ENCODE results near the gene LRP1-AS. TPM values are rescaled to one million over a fixed set of nuclear protein-coding genes. Genes with fewer than 3 reads are reported as not detected.
"Not testable (repeated sequence)": the region's sequence is repeated elsewhere in the genome, so short reads cannot be mapped to it uniquely, and the experiment has no call there.

LRP1-AS gene
- total and polyA plus RNA-seq, 2 donors from 2014 or later, result not detected

- no peak for FAIRE-seq
- Histone ChIP-seq H3K4me1 (ENCODE audit: control insufficient read depth in 2 of 3, insufficient read depth in 2 of 3, low read depth in 1 of 3, low read length in 3 of 3) (peaks cover 0 to 8% (median 5%) of the 10 kb centered on the region in 3 donors), H3K9ac (ENCODE audit: low read length in 3 of 3) (no peak overlapping the region), H3K9me3 (ENCODE audit: control insufficient read depth in 2 of 3, insufficient read depth in 1 of 3, low read length in 3 of 3) (no peaks in the 10 kb centered on the region), H3K4me3 (ENCODE audit: low read length in 3 of 3) (no peak overlapping the region), H3K27ac (ENCODE audit: low read depth in 2 of 2, low read length in 2 of 2) (no peak overlapping the region), H3K36me3 (ENCODE audit: control insufficient read depth in 2 of 3, insufficient read depth in 3 of 3, low read length in 3 of 3) (no peaks in the 10 kb centered on the region), H3K27me3 (ENCODE audit: control insufficient read depth, insufficient read depth, low read length) (no peaks in the 10 kb centered on the region)
- peak in 4 of 5 donors; percentile 79 to 90 (median 82) for DNase-seq
- intact Hi-C loops (cut with DNase I), result loop anchor here (5.0 kb wide), 1 partner anchor 53 kb away; no protein-coding TSS in a partner anchor
- TF ChIP-seq CTCF (IDR thresholded peaks at IDR 0.05; ENCODE audit: borderline replicate concordance, extremely low read depth, insufficient read depth), result peak; percentile 98
These were observed 23.1 kb downstream of the LRP1-AS start for GRCh38 chr12:57124261-57124877.

- DNase-seq (no peak), FAIRE-seq (no peak)
- no peak for TF ChIP-seq CTCF (IDR thresholded peaks at IDR 0.05; ENCODE audit: borderline replicate concordance, extremely low read depth, insufficient read depth)
- Histone ChIP-seq H3K9me3 (ENCODE audit: control insufficient read depth in 2 of 3, insufficient read depth in 1 of 3, low read length in 3 of 3) (no peaks in the 10 kb centered on the region), H3K27me3 (ENCODE audit: control insufficient read depth, insufficient read depth, low read length) (no peaks in the 10 kb centered on the region), H3K4me3 (ENCODE audit: low read length in 3 of 3) (no peak overlapping the region), H3K4me1 (ENCODE audit: control insufficient read depth in 2 of 3, insufficient read depth in 2 of 3, low read depth in 1 of 3, low read length in 3 of 3) (peaks cover 0 to 8% (median 5%) of the 10 kb centered on the region in 3 donors), H3K9ac (ENCODE audit: low read length in 3 of 3) (no peak overlapping the region), H3K36me3 (ENCODE audit: control insufficient read depth in 2 of 3, insufficient read depth in 3 of 3, low read length in 3 of 3) (no peaks in the 10 kb centered on the region), H3K27ac (ENCODE audit: low read depth in 2 of 2, low read length in 2 of 2) (no peak overlapping the region)
- intact Hi-C loops (cut with DNase I), result loop anchor here (5.0 kb wide), 1 partner anchor 53 kb away; no protein-coding TSS in a partner anchor
These were observed 23.6 kb downstream of the LRP1-AS start for GRCh38 chr12:57123813-57124212.

GRCh38 chr12:57120718-57121117, 26.7 kb downstream of the LRP1-AS start:
- not testable (repeated sequence) for H3K9me3 ChIP-seq (ENCODE audit: control insufficient read depth in 2 of 3, insufficient read depth in 1 of 3, low read length in 3 of 3); H3K9ac ChIP-seq (ENCODE audit: low read length in 3 of 3); H3K4me3 ChIP-seq (ENCODE audit: low read length in 3 of 3); H3K4me1 ChIP-seq (ENCODE audit: control insufficient read depth in 2 of 3, insufficient read depth in 2 of 3, low read depth in 1 of 3, low read length in 3 of 3); FAIRE-seq; H3K27ac ChIP-seq (ENCODE audit: low read depth in 2 of 2, low read length in 2 of 2); H3K36me3 ChIP-seq (ENCODE audit: control insufficient read depth in 2 of 3, insufficient read depth in 3 of 3, low read length in 3 of 3); DNase-seq; H3K27me3 ChIP-seq (ENCODE audit: control insufficient read depth, insufficient read depth, low read length)
- intact Hi-C loops (cut with DNase I), result loop anchor here (5.0 kb wide), 1 partner anchor 57 kb away; no protein-coding TSS in a partner anchor

- Histone ChIP-seq H3K4me3 (ENCODE audit: low read length in 3 of 3) (no peak overlapping the region), H3K27ac (ENCODE audit: low read depth in 2 of 2, low read length in 2 of 2) (no peak overlapping the region), H3K4me1 (ENCODE audit: control insufficient read depth in 2 of 3, insufficient read depth in 2 of 3, low read depth in 1 of 3, low read length in 3 of 3) (no peaks in the 10 kb centered on the region), H3K9ac (ENCODE audit: low read length in 3 of 3) (no peak overlapping the region), H3K27me3 (ENCODE audit: control insufficient read depth, insufficient read depth, low read length) (no peaks in the 10 kb centered on the region), H3K36me3 (ENCODE audit: control insufficient read depth in 2 of 3, insufficient read depth in 3 of 3, low read length in 3 of 3) (no peaks in the 10 kb centered on the region), H3K9me3 (ENCODE audit: control insufficient read depth in 2 of 3, insufficient read depth in 1 of 3, low read length in 3 of 3) (no peaks in the 10 kb centered on the region)
- TF ChIP-seq CTCF (IDR thresholded peaks at IDR 0.05; ENCODE audit: borderline replicate concordance, extremely low read depth, insufficient read depth), result no peak
- DNase-seq, result no peak
- intact Hi-C loops (cut with DNase I), result loop anchor here (5.0 kb wide), 1 partner anchor 58 kb away; no protein-coding TSS in a partner anchor
- FAIRE-seq, result no peak
These were observed 27.9 kb downstream of the LRP1-AS start for GRCh38 chr12:57119294-57120085.

Data from kidney (tissue), 14 donors.